Right atrium auricular region (tissue), 2 donors: Measurements from ENCODE around the gene PTPRU. TPM values are rescaled to one million over a fixed set of nuclear protein-coding genes. Genes with fewer than 3 reads are reported as not detected.

Source experiments
- DNase-seq: peaks from one replicate; pipeline ENCODE4 v3.0.0-alpha.2; 2019; ENCODE audit warnings: low spot score
- H3K27ac ChIP-seq, 2 donors: fragments of 200-600 bp; sonication (generic); 1 replicate in 1 of 2; 2 replicates in 1 of 2; pipeline ENCODE4 v1.5.1; 2016 to 2019
- H3K27me3 ChIP-seq, 2 donors: fragments of 200-600 bp; sonication (generic); one replicate each; pipeline versions ENCODE4 v1.5.1 to v1.6.0; 2017 to 2019
- H3K36me3 ChIP-seq: fragments of 200-600 bp; sonication (generic); one replicate; pipeline ENCODE4 v1.5.1; 2016
- H3K4me1 ChIP-seq, 2 donors: fragments of 200-600 bp; sonication (generic); one replicate each; pipeline versions ENCODE4 v1.5.1 to v1.6.0; 2017 to 2019
- H3K4me3 ChIP-seq, 2 donors: fragments of 200-600 bp; sonication (generic); 1 replicate in 1 of 2; 2 replicates in 1 of 2; pipeline ENCODE4 v1.5.1; 2017 to 2019; ENCODE audit warnings: mild to moderate bottlenecking in 1 of 2, moderate library complexity in 1 of 2
- H3K9me3 ChIP-seq, 2 donors: fragments of 200-600 bp; sonication (generic); one replicate each; pipeline ENCODE4 v1.5.1; 2019
- total RNA-seq, 2 donors: library from RNA; depleted of rRNA; stranded (reverse); fragments of >200 nt; gene quantifications; one replicate each; pipeline ENCODE4 v1.1.0, GENCODE V29; 2016
- TF ChIP-seq, protein P1 (sequence below), 2 donors: fragments of 200-600 bp; sonication (generic); IDR thresholded peaks; one replicate each; pipeline ENCODE4 v1.5.1; 2019; ENCODE audit warnings: antibody characterized with exemption in 2 of 2

The PTPRU gene
- total RNA-seq, 2 donors from 2014 or later: 15.9 to 22.4 TPM

DNA sequence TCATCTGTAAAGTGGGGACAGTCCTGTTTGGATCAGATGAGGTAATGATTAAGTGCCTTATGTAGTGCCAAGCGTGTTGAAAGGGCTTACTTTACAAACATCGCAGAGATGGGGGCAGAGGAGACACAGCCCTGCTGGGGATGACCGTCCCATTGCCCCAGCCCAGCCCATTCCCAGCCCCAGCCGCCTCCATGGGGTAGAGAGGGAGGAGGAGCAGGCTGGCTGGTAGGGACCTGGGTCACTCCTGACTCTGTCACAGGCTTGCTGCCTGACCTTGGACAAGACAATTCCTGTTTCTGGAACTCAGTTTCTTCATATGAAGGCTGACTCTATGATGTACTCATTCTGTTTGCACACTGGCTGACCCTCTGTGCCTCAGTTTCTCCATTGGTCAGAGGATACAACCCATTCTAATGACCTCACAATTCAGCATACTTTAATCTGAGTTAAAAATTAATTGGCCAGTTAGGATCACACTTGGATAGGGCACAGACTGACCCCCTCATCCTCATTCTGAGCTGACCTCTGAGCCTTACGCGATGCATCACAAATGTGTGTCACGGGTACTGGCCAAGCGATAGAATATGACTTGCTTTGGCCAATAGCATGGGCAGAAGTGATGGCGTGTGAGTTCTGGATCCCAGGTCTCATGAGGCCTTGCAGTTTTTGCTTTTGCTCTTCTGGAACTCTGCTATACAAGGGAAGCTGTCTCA, 91.1 kb downstream of the PTPRU start:
- no peak for DNase-seq
- no peak overlapping the region for H3K27ac ChIP-seq
- no peaks in the 10 kb centered on the region for H3K27me3 ChIP-seq
- H3K4me3 ChIP-seq: no peak overlapping the region
- no peaks in the 10 kb centered on the region for H3K9me3 ChIP-seq
- H3K36me3 ChIP-seq: no peaks in the 10 kb centered on the region
- no peaks in the 10 kb centered on the region for H3K4me1 ChIP-seq
- TF ChIP-seq, protein P1, sequence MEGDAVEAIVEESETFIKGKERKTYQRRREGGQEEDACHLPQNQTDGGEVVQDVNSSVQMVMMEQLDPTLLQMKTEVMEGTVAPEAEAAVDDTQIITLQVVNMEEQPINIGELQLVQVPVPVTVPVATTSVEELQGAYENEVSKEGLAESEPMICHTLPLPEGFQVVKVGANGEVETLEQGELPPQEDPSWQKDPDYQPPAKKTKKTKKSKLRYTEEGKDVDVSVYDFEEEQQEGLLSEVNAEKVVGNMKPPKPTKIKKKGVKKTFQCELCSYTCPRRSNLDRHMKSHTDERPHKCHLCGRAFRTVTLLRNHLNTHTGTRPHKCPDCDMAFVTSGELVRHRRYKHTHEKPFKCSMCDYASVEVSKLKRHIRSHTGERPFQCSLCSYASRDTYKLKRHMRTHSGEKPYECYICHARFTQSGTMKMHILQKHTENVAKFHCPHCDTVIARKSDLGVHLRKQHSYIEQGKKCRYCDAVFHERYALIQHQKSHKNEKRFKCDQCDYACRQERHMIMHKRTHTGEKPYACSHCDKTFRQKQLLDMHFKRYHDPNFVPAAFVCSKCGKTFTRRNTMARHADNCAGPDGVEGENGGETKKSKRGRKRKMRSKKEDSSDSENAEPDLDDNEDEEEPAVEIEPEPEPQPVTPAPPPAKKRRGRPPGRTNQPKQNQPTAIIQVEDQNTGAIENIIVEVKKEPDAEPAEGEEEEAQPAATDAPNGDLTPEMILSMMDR (IDR thresholded peaks at IDR 0.05): no peak

DNA sequence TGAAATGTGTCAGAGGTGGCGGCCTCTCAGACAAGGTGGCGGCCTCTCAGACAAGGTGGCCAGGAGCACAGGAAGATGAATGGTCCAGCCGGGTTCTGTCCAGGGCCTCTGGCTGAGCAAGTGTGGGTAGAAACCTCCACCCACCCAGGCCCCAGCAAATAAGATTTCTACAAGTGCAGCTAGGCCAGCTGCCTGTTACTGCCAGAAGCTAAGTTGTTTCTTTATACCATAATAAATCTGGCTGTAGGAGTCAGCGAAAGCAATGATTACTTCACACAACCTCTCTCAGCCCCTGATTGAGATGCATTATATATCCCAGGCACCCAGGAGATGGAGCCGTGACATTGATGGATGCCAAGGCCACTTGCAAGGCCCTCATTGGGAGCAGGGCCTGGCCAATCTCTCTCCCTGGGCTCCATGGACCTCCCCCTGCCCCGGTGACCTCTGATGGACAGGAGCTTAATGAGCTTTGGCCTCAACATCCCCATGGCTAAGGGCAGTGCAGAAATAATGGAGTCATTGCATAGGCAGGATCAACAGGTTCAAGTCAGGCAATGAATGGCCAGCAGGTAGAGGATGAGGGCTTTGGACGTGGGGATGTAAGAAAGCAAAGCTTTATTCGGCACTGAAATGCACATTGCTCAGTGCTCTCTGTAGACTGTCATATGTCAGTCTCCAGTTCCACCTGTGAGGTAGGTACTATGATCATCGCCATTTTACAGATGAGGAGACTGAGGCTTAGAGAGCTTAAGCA, 92.9 kb downstream of the PTPRU start:
- no peaks in the 10 kb centered on the region for H3K36me3 ChIP-seq
- no peaks in the 10 kb centered on the region for H3K9me3 ChIP-seq
- H3K4me1 ChIP-seq: no peaks in the 10 kb centered on the region
- no peak overlapping the region for H3K4me3 ChIP-seq
- no peak for DNase-seq
- no peak overlapping the region for H3K27ac ChIP-seq
- no peaks in the 10 kb centered on the region for H3K27me3 ChIP-seq
- TF ChIP-seq, protein P1 (IDR thresholded peaks at IDR 0.05): no peak

DNA sequence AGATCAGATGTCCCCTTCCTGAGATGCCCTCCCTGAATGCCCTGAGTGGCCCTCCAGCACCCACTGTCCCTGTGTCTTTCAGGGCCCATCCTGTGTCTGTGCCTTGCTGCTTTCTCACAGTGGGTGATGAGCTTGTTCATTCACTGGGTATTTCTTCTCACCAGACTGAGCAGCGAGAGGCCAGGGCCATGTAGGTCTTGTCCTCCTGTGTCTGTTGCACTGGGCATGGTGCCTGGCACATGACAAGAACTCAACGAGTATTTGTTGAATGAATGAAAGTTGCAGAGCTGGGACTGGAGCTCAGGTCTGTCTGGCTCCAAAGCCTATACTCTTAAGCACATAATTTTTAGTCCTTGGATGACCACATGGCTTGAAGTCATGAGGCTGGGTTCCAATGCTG, 93.8 kb downstream of the PTPRU start:
- H3K27ac ChIP-seq: no peak overlapping the region
- no peaks in the 10 kb centered on the region for H3K27me3 ChIP-seq
- no peaks in the 10 kb centered on the region for H3K36me3 ChIP-seq
- H3K4me1 ChIP-seq: no peaks in the 10 kb centered on the region
- TF ChIP-seq, protein P1 (IDR thresholded peaks at IDR 0.05): no peak
- H3K4me3 ChIP-seq: no peak overlapping the region
- H3K9me3 ChIP-seq: no peaks in the 10 kb centered on the region
- DNase-seq: no peak

DNA sequence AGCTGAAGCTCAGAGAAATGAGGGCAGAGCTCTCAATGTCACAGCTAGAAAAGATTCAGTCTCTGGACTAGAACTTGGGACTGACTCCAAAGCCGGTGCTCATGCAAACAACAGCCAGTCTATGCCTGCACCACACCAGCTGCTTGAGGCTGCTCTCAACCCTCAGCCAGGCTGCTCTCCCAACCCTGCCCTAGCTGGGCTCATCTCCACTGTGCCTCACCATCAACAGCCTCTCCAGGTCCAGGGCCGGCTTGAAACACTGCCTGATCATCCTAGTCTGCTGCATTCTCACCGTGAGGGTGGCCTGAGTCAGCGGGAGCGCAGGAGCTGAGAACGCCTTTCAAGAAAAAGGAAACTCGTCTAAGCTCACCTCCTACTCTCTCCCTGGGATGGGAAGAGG, 94.5 kb downstream of the PTPRU start:
- H3K36me3 ChIP-seq: no peaks in the 10 kb centered on the region
- no peak overlapping the region for H3K4me3 ChIP-seq
- no peaks in the 10 kb centered on the region for H3K4me1 ChIP-seq
- H3K27me3 ChIP-seq: no peaks in the 10 kb centered on the region
- TF ChIP-seq, protein P1 (IDR thresholded peaks at IDR 0.05): no peak
- DNase-seq: no peak
- H3K27ac ChIP-seq: no peak overlapping the region
- H3K9me3 ChIP-seq: no peaks in the 10 kb centered on the region

DNA sequence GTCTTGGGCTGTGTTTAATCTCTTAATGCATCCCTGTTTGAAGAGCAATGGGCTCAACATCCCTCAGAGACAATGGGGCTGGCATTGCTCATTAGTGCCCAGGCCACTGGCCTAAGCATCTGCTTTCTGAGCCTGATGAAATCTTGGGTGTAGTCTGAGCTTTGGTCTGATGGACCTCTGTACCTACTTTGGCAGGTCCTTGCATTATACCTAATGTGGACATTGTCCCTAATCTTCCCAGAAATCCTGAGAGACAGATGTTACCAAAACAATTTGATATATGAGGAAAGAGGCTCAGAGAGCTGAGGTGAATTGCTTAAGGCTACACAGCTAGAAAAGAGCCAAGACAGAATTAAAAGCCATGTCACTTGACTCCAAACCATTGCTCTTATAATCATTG, 95.0 kb downstream of the PTPRU start:
- Histone ChIP-seq H3K9me3 (no peaks in the 10 kb centered on the region), H3K4me3 (no peak overlapping the region), H3K4me1 (no peaks in the 10 kb centered on the region), H3K27me3 (no peaks in the 10 kb centered on the region), H3K36me3 (no peaks in the 10 kb centered on the region), H3K27ac (no peak overlapping the region)
- TF ChIP-seq, protein P1 (IDR thresholded peaks at IDR 0.05): no peak
- DNase-seq: no peak
